ENCODE results near the gene AP3B1.

GRCh38 chr5:78273436-78273835, 21.1 kb downstream of the AP3B1 start:
- TF ChIP-seq, protein P1, sequence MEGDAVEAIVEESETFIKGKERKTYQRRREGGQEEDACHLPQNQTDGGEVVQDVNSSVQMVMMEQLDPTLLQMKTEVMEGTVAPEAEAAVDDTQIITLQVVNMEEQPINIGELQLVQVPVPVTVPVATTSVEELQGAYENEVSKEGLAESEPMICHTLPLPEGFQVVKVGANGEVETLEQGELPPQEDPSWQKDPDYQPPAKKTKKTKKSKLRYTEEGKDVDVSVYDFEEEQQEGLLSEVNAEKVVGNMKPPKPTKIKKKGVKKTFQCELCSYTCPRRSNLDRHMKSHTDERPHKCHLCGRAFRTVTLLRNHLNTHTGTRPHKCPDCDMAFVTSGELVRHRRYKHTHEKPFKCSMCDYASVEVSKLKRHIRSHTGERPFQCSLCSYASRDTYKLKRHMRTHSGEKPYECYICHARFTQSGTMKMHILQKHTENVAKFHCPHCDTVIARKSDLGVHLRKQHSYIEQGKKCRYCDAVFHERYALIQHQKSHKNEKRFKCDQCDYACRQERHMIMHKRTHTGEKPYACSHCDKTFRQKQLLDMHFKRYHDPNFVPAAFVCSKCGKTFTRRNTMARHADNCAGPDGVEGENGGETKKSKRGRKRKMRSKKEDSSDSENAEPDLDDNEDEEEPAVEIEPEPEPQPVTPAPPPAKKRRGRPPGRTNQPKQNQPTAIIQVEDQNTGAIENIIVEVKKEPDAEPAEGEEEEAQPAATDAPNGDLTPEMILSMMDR (IDR thresholded peaks at IDR 0.05) = no peak
- TF ChIP-seq POLR2AphosphoS5 (IDR thresholded peaks at IDR 0.05) (no peak), POLR2A (IDR thresholded peaks at IDR 0.05) (no peak)
